GM12878 (cell line): ENCODE measurements around the gene NME7. TPM values are rescaled to one million over a fixed set of nuclear protein-coding genes. Genes with fewer than 3 reads are reported as not detected.

Source experiments
- CBX3 ChIP-seq: fragments of 200-600 bp; sonication (generic); IDR thresholded peaks from 2 replicates; pipeline ENCODE4 v1.6.1; 2016; ENCODE audit warnings: low read depth, borderline replicate concordance
- CHD2 ChIP-seq: IDR thresholded peaks from 2 replicates; pipeline ENCODE4 v1.6.1; 2011; ENCODE audit warnings: low read depth, low read length, improper control_type of control experiment, borderline replicate concordance
- IKZF2 ChIP-seq, 2 experiments: fragments of 450-650 bp; IDR thresholded peaks; 2 replicates each; pipeline ENCODE4 v1.6.1; 2017; ENCODE audit warnings: mild to moderate bottlenecking in 2 of 2, moderate library complexity in 2 of 2
- KDM1A ChIP-seq: fragments of 200-600 bp; sonication (generic); IDR thresholded peaks from 2 replicates; pipeline ENCODE4 v1.6.1; 2016; ENCODE audit warnings: borderline replicate concordance
- MEF2B ChIP-seq: fragments of 450-650 bp; IDR thresholded peaks from 2 replicates; pipeline ENCODE4 v1.6.1; 2018; ENCODE audit warnings: mild to moderate bottlenecking, moderate library complexity; ENCODE audit not compliant: partially characterized antibody, poor library complexity, severe bottlenecking
- MXI1 ChIP-seq: fragments of 150-350 bp; IDR thresholded peaks from 2 replicates; pipeline ENCODE4 v1.6.1; 2011; ENCODE audit warnings: low read depth, mild to moderate bottlenecking, inconsistent platforms, low read length, improper control_type of control experiment
- SPI1 ChIP-seq: IDR thresholded peaks from 2 replicates; pipeline ENCODE4 v1.6.1; 2011; ENCODE audit warnings: low read depth, mild to moderate bottlenecking, low read length, moderate library complexity, borderline replicate concordance; ENCODE audit not compliant: insufficient read depth
- STAT1 ChIP-seq: fragments of 450-650 bp; conservative IDR thresholded peaks from 2 replicates; pipeline ENCODE4 v1.6.1; 2014; ENCODE audit warnings: antibody characterized with exemption, mild to moderate bottlenecking
- TCF3 ChIP-seq: IDR thresholded peaks from 2 replicates; pipeline ENCODE4 v1.6.1; 2012; ENCODE audit warnings: low read depth, mild to moderate bottlenecking, low read length, borderline replicate concordance; ENCODE audit not compliant: insufficient read depth
- ZBED1 ChIP-seq: IDR thresholded peaks from 2 replicates; pipeline ENCODE4 v1.6.1; 2016; ENCODE audit warnings: borderline replicate concordance
- polyA plus RNA-seq, 11 experiments: library from polyadenylated mRNA; depleted of rRNA in 4 of 11; unstranded in 6 of 11; stranded (reverse) in 5 of 11; fragments of >200 nt; fragmentation: Nextera tagmentation in 4 of 11; fragmentation: Illumina TruSeq in 1 of 11; extraction: Ambion mirVana in 4 of 11; extraction: Trizol in 1 of 11; gene quantifications; 1 replicate in 1 of 11; 2 replicates in 10 of 11; pipeline versions ENCODE4 v1.2.1 to v1.2.3, GENCODE V29; 2011 to 2016; ENCODE audit warnings: inconsistent platforms in 2 of 11, missing spikeins in 2 of 11, low read depth in 1 of 11
- total RNA-seq, 4 experiments: library from RNA; depleted of rRNA in 3 of 4; stranded (reverse); fragments of >200 nt in 3 of 4; fragmentation: Illumina TruSeq in 1 of 4; extraction: Trizol in 1 of 4; gene quantifications; 2 replicates each; pipeline versions ENCODE4 v1.2.1 to v1.2.3, GENCODE V29; 2013 to 2021
- TF ChIP-seq, protein P1 (sequence below): IDR thresholded peaks from 2 replicates; pipeline ENCODE4 v1.6.1; 2012; ENCODE audit warnings: mild to moderate bottlenecking, low read depth, low read length
- TF ChIP-seq, protein P2 (sequence below): fragments of 450-650 bp; IDR thresholded peaks from 2 replicates; pipeline ENCODE4 v1.6.1; 2016; ENCODE audit warnings: mild to moderate bottlenecking
- TF ChIP-seq, protein P3 (sequence below): fragments of 450-650 bp; IDR thresholded peaks from 2 replicates; pipeline ENCODE4 v1.6.1; 2017; ENCODE audit warnings: mild to moderate bottlenecking, moderate library complexity
- TF ChIP-seq, protein P4 (sequence below): IDR thresholded peaks from 2 replicates; pipeline ENCODE4 v1.6.1; 2012; ENCODE audit warnings: improper control_type of control experiment, low read depth, low read length; ENCODE audit not compliant: insufficient replicate concordance

Gene NME7
- total and polyA plus RNA-seq, 10 of the 15 experiments (the other 5 are each of a cell fraction or from before 2014, with no cell fraction given): 1.5 to 15.6 (median 7.2) TPM

DNA sequence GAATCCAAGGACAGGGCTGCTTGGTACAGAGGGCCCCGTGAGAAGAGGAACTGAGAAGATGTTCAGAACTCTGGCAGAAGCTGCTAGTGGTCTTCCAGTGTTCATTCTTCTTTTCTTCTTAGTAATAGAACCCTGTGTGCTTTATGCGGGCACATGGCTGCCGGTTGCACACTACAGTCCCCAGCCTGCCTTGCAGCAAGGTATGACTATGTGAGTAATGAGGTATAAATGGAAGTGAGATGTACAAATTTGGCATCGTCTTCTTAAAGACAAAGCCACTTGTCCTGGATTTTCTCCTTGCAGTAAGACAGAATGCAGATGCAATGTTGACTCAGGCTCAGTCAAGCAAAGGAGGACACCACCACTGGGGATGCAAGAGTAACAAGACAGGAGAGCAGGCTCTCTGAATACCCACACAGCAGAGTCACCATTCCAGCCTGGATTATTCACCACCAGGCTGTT is 276.1 kb downstream of the NME7 start (continued):
- TF ChIP-seq, protein P1, sequence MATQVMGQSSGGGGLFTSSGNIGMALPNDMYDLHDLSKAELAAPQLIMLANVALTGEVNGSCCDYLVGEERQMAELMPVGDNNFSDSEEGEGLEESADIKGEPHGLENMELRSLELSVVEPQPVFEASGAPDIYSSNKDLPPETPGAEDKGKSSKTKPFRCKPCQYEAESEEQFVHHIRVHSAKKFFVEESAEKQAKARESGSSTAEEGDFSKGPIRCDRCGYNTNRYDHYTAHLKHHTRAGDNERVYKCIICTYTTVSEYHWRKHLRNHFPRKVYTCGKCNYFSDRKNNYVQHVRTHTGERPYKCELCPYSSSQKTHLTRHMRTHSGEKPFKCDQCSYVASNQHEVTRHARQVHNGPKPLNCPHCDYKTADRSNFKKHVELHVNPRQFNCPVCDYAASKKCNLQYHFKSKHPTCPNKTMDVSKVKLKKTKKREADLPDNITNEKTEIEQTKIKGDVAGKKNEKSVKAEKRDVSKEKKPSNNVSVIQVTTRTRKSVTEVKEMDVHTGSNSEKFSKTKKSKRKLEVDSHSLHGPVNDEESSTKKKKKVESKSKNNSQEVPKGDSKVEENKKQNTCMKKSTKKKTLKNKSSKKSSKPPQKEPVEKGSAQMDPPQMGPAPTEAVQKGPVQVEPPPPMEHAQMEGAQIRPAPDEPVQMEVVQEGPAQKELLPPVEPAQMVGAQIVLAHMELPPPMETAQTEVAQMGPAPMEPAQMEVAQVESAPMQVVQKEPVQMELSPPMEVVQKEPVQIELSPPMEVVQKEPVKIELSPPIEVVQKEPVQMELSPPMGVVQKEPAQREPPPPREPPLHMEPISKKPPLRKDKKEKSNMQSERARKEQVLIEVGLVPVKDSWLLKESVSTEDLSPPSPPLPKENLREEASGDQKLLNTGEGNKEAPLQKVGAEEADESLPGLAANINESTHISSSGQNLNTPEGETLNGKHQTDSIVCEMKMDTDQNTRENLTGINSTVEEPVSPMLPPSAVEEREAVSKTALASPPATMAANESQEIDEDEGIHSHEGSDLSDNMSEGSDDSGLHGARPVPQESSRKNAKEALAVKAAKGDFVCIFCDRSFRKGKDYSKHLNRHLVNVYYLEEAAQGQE: no peak
- TF ChIP-seq, protein P2, sequence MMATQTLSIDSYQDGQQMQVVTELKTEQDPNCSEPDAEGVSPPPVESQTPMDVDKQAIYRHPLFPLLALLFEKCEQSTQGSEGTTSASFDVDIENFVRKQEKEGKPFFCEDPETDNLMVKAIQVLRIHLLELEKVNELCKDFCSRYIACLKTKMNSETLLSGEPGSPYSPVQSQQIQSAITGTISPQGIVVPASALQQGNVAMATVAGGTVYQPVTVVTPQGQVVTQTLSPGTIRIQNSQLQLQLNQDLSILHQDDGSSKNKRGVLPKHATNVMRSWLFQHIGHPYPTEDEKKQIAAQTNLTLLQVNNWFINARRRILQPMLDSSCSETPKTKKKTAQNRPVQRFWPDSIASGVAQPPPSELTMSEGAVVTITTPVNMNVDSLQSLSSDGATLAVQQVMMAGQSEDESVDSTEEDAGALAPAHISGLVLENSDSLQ: peak; percentile 36; the same call in 1 of the 2 replicates
- TF ChIP-seq CHD2 (no peak), MEF2B (no peak), MXI1 (no peak), CBX3 (no peak), KDM1A (no peak), SPI1 (peak; percentile 92), STAT1 (no peak), TCF3 (no peak), ZBED1 (no peak), IKZF2 (IDR thresholded peaks at IDR 0.05) (no peak)
- TF ChIP-seq, protein P3, sequence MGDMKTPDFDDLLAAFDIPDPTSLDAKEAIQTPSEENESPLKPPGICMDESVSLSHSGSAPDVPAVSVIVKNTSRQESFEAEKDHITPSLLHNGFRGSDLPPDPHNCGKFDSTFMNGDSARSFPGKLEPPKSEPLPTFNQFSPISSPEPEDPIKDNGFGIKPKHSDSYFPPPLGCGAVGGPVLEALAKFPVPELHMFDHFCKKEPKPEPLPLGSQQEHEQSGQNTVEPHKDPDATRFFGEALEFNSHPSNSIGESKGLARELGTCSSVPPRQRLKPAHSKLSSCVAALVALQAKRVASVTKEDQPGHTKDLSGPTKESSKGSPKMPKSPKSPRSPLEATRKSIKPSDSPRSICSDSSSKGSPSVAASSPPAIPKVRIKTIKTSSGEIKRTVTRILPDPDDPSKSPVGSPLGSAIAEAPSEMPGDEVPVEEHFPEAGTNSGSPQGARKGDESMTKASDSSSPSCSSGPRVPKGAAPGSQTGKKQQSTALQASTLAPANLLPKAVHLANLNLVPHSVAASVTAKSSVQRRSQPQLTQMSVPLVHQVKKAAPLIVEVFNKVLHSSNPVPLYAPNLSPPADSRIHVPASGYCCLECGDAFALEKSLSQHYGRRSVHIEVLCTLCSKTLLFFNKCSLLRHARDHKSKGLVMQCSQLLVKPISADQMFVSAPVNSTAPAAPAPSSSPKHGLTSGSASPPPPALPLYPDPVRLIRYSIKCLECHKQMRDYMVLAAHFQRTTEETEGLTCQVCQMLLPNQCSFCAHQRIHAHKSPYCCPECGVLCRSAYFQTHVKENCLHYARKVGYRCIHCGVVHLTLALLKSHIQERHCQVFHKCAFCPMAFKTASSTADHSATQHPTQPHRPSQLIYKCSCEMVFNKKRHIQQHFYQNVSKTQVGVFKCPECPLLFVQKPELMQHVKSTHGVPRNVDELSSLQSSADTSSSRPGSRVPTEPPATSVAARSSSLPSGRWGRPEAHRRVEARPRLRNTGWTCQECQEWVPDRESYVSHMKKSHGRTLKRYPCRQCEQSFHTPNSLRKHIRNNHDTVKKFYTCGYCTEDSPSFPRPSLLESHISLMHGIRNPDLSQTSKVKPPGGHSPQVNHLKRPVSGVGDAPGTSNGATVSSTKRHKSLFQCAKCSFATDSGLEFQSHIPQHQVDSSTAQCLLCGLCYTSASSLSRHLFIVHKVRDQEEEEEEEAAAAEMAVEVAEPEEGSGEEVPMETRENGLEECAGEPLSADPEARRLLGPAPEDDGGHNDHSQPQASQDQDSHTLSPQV: no peak
- TF ChIP-seq, protein P4, sequence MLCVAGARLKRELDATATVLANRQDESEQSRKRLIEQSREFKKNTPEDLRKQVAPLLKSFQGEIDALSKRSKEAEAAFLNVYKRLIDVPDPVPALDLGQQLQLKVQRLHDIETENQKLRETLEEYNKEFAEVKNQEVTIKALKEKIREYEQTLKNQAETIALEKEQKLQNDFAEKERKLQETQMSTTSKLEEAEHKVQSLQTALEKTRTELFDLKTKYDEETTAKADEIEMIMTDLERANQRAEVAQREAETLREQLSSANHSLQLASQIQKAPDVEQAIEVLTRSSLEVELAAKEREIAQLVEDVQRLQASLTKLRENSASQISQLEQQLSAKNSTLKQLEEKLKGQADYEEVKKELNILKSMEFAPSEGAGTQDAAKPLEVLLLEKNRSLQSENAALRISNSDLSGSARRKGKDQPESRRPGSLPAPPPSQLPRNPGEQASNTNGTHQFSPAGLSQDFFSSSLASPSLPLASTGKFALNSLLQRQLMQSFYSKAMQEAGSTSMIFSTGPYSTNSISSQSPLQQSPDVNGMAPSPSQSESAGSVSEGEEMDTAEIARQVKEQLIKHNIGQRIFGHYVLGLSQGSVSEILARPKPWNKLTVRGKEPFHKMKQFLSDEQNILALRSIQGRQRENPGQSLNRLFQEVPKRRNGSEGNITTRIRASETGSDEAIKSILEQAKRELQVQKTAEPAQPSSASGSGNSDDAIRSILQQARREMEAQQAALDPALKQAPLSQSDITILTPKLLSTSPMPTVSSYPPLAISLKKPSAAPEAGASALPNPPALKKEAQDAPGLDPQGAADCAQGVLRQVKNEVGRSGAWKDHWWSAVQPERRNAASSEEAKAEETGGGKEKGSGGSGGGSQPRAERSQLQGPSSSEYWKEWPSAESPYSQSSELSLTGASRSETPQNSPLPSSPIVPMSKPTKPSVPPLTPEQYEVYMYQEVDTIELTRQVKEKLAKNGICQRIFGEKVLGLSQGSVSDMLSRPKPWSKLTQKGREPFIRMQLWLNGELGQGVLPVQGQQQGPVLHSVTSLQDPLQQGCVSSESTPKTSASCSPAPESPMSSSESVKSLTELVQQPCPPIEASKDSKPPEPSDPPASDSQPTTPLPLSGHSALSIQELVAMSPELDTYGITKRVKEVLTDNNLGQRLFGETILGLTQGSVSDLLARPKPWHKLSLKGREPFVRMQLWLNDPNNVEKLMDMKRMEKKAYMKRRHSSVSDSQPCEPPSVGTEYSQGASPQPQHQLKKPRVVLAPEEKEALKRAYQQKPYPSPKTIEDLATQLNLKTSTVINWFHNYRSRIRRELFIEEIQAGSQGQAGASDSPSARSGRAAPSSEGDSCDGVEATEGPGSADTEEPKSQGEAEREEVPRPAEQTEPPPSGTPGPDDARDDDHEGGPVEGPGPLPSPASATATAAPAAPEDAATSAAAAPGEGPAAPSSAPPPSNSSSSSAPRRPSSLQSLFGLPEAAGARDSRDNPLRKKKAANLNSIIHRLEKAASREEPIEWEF: no peak
